BLaER1 (cell line): Measurements from ENCODE around the gene ANXA7.
"Not testable (repeated sequence)": the region's sequence is repeated elsewhere in the genome, so short reads cannot be mapped to it uniquely, and the experiment has no call there.

Source experiments
- H3K27ac ChIP-seq: shearing (Covaris generic); formaldehyde crosslinking; 2 replicates; pipeline ENCODE4 v1.8.1; 2022
- H3K27me3 ChIP-seq: shearing (Covaris generic); formaldehyde crosslinking; 2 replicates; pipeline ENCODE4 v1.8.1; 2022
- H3K36me3 ChIP-seq: shearing (Covaris generic); formaldehyde crosslinking; 2 replicates; pipeline ENCODE4 v1.8.1; 2022
- H3K4me1 ChIP-seq: shearing (Covaris generic); formaldehyde crosslinking; 2 replicates; pipeline ENCODE4 v1.8.1; 2022
- H3K4me2 ChIP-seq: shearing (Covaris generic); formaldehyde crosslinking; 2 replicates; pipeline ENCODE4 v1.8.1; 2022
- H3K4me3 ChIP-seq: shearing (Covaris generic); formaldehyde crosslinking; 2 replicates; pipeline ENCODE4 v1.8.1; 2022
- H3K9ac ChIP-seq: shearing (Covaris generic); formaldehyde crosslinking; 2 replicates; pipeline ENCODE4 v1.8.1; 2022
- H3K9me3 ChIP-seq: shearing (Covaris generic); formaldehyde crosslinking; 2 replicates; pipeline ENCODE4 v1.8.1; 2022
- H4K20me1 ChIP-seq: shearing (Covaris generic); formaldehyde crosslinking; 2 replicates; pipeline ENCODE4 v1.8.1; 2022
- Cebpa-rat ChIP-seq: shearing (Covaris generic); IDR thresholded peaks from 2 replicates; pipeline ENCODE4 v1.8.1; 2022

Gene ANXA7

GRCh38 chr10:73408978-73409521 lies 4.8 kb downstream of the ANXA7 start:
- Histone ChIP-seq H3K27me3 (no peaks in the 10 kb centered on the region), H4K20me1 (peaks cover 60% of the 10 kb centered on the region), H3K27ac (no peak overlapping the region), H3K4me3 (no peak overlapping the region), H3K4me1 (peaks cover 10% of the 10 kb centered on the region), H3K4me2 (no peak overlapping the region), H3K9me3 (no peaks in the 10 kb centered on the region), H3K36me3 (peaks cover 9% of the 10 kb centered on the region; the same call in 1 of the 2 replicates), H3K9ac (no peak overlapping the region)
- TF ChIP-seq Cebpa-rat, result no peak

GRCh38 chr10:73408061-73408460 lies 5.8 kb downstream of the ANXA7 start:
- TF ChIP-seq Cebpa-rat, result no peak
- Histone ChIP-seq H3K4me2 (no peak overlapping the region), H3K4me3 (no peak overlapping the region), H3K4me1 (peaks cover 8% of the 10 kb centered on the region), H3K9me3 (no peaks in the 10 kb centered on the region), H3K27ac (no peak overlapping the region), H3K27me3 (no peaks in the 10 kb centered on the region), H3K9ac (no peak overlapping the region), H4K20me1 (peaks cover 70% of the 10 kb centered on the region), H3K36me3 (peaks cover 9% of the 10 kb centered on the region; the same call in 1 of the 2 replicates)

GRCh38 chr10:73407495-73407894 lies 6.4 kb downstream of the ANXA7 start:
- no peak for TF ChIP-seq Cebpa-rat
- no peaks in the 10 kb centered on the region for H3K9me3 ChIP-seq
- no peak overlapping the region for H3K9ac ChIP-seq
- peaks cover 72% of the 10 kb centered on the region for H4K20me1 ChIP-seq
- H3K4me1 ChIP-seq, result peaks cover 2% of the 10 kb centered on the region
- no peak overlapping the region for H3K4me2 ChIP-seq
- H3K36me3 ChIP-seq, result peaks cover 9% of the 10 kb centered on the region; the same call in 1 of the 2 replicates
- no peaks in the 10 kb centered on the region for H3K27me3 ChIP-seq
- H3K27ac ChIP-seq, result no peak overlapping the region
- H3K4me3 ChIP-seq, result no peak overlapping the region

- H3K27me3 ChIP-seq, result no peaks in the 10 kb centered on the region
- H3K4me3 ChIP-seq, result no peak overlapping the region
- H3K27ac ChIP-seq, result no peak overlapping the region
- H3K36me3 ChIP-seq, result peaks cover 9% of the 10 kb centered on the region; the same call in 1 of the 2 replicates
- peaks cover 74% of the 10 kb centered on the region for H4K20me1 ChIP-seq
- H3K9ac ChIP-seq, result no peak overlapping the region
- TF ChIP-seq Cebpa-rat, result no peak
- H3K4me2 ChIP-seq, result no peak overlapping the region
- H3K4me1 ChIP-seq, result no peaks in the 10 kb centered on the region
- H3K9me3 ChIP-seq, result no peaks in the 10 kb centered on the region
These were observed 7.0 kb downstream of the ANXA7 start for GRCh38 chr10:73406846-73407245.

- TF ChIP-seq Cebpa-rat, result no peak
- Histone ChIP-seq H3K9ac (no peak overlapping the region), H3K4me2 (no peak overlapping the region), H3K4me3 (no peak overlapping the region), H4K20me1 (peaks cover 87% of the 10 kb centered on the region), H3K27ac (no peak overlapping the region), H3K4me1 (no peaks in the 10 kb centered on the region), H3K9me3 (no peaks in the 10 kb centered on the region), H3K36me3 (peaks cover 9% of the 10 kb centered on the region; the same call in 1 of the 2 replicates), H3K27me3 (no peaks in the 10 kb centered on the region)
These were observed 8.3 kb downstream of the ANXA7 start for GRCh38 chr10:73405556-73405955.

GRCh38 chr10:73404690-73405089 lies 9.2 kb downstream of the ANXA7 start:
- H3K36me3 ChIP-seq, result peaks cover 17% of the 10 kb centered on the region; the same call in 1 of the 2 replicates
- H3K27ac ChIP-seq, result no peak overlapping the region
- no peak for TF ChIP-seq Cebpa-rat
- no peak overlapping the region for H3K4me3 ChIP-seq
- H3K9ac ChIP-seq, result no peak overlapping the region
- H3K9me3 ChIP-seq, result no peaks in the 10 kb centered on the region
- H3K27me3 ChIP-seq, result no peaks in the 10 kb centered on the region
- H3K4me2 ChIP-seq, result no peak overlapping the region
- no peaks in the 10 kb centered on the region for H3K4me1 ChIP-seq
- H4K20me1 ChIP-seq, result peaks cover 90% of the 10 kb centered on the region

- no peak overlapping the region for H3K4me2 ChIP-seq
- no peak overlapping the region for H3K4me3 ChIP-seq
- no peaks in the 10 kb centered on the region for H3K27me3 ChIP-seq
- no peak for TF ChIP-seq Cebpa-rat
- peaks cover 75% of the 10 kb centered on the region for H4K20me1 ChIP-seq
- no peak overlapping the region for H3K27ac ChIP-seq
- no peaks in the 10 kb centered on the region for H3K9me3 ChIP-seq
- H3K4me1 ChIP-seq, result no peaks in the 10 kb centered on the region
- no peak overlapping the region for H3K9ac ChIP-seq
- peaks cover 37% of the 10 kb centered on the region for H3K36me3 ChIP-seq
These were observed 12.2 kb downstream of the ANXA7 start for GRCh38 chr10:73401636-73402035.

- H3K4me1 ChIP-seq, result no peaks in the 10 kb centered on the region
- H3K27ac ChIP-seq, result no peak overlapping the region
- H3K4me3 ChIP-seq, result no peak overlapping the region
- H3K27me3 ChIP-seq, result no peaks in the 10 kb centered on the region
- 0 out of 2 replicates have a peak, but pooled peaks cover 3% of the 10 kb centered on the region for H3K9me3 ChIP-seq
- peaks cover 51% of the 10 kb centered on the region for H4K20me1 ChIP-seq
- H3K9ac ChIP-seq, result no peak overlapping the region
- H3K36me3 ChIP-seq, result peaks cover 60% of the 10 kb centered on the region
- H3K4me2 ChIP-seq, result no peak overlapping the region
- TF ChIP-seq Cebpa-rat, result no peak
These were observed 14.8 kb downstream of the ANXA7 start for GRCh38 chr10:73399063-73399462.

GRCh38 chr10:73398024-73398423 lies 15.8 kb downstream of the ANXA7 start:
- H3K4me2 ChIP-seq, result no peak overlapping the region
- no peak overlapping the region for H3K4me3 ChIP-seq
- peaks cover 60% of the 10 kb centered on the region for H3K36me3 ChIP-seq
- TF ChIP-seq Cebpa-rat, result no peak
- no peak overlapping the region for H3K27ac ChIP-seq
- no peaks in the 10 kb centered on the region for H3K27me3 ChIP-seq
- H4K20me1 ChIP-seq, result peaks cover 41% of the 10 kb centered on the region
- H3K9ac ChIP-seq, result no peak overlapping the region
- H3K4me1 ChIP-seq, result no peaks in the 10 kb centered on the region
- 0 out of 2 replicates have a peak, but pooled peaks cover 8% of the 10 kb centered on the region for H3K9me3 ChIP-seq

GRCh38 chr10:73394325-73394724 lies 19.5 kb downstream of the ANXA7 start:
- H3K4me3 ChIP-seq, H3K9me3 ChIP-seq, H3K27me3 ChIP-seq, H3K4me1 ChIP-seq, H3K9ac ChIP-seq, H3K27ac ChIP-seq, H3K4me2 ChIP-seq: not testable (repeated sequence)
- Histone ChIP-seq H3K36me3 (peaks cover 73% of the 10 kb centered on the region), H4K20me1 (peaks cover 12% of the 10 kb centered on the region)

GRCh38 chr10:73388228-73388627 lies 25.6 kb downstream of the ANXA7 start:
- Histone ChIP-seq H3K4me1 (no peaks in the 10 kb centered on the region), H3K9me3 (no peaks in the 10 kb centered on the region), H3K4me2 (no peak overlapping the region), H4K20me1 (no peaks in the 10 kb centered on the region; the same call in 1 of the 2 replicates), H3K9ac (no peak overlapping the region), H3K27ac (no peak overlapping the region), H3K36me3 (peaks cover 83% of the 10 kb centered on the region), H3K4me3 (no peak overlapping the region), H3K27me3 (no peaks in the 10 kb centered on the region)
- no peak for TF ChIP-seq Cebpa-rat
